ENCODE measurements around the gene BOK. TPM values are rescaled to one million over a fixed set of nuclear protein-coding genes. Genes with fewer than 3 reads are reported as not detected.

BOK gene
- total and polyA plus RNA-seq, 2 of the 4 experiments (the other 2 are of a cell fraction), result 13.3 to 34.4 TPM

- Histone ChIP-seq H2AK9ac (replicated peaks; ENCODE audit: low read depth, low read length, poor library complexity) (peak overlapping the region; percentile 1), H3K36me3 (ENCODE audit: control insufficient read depth, insufficient read depth, low read length) (peaks cover 10% of the 10 kb centered on the region), H3K9me3 (ENCODE audit: control insufficient read depth, insufficient read depth, low read length) (no peaks in the 10 kb centered on the region), H3K56ac (ENCODE audit: extremely low read depth, insufficient read depth, low read length) (no peak overlapping the region), H2BK5ac (ENCODE audit: low read depth, low read length, poor library complexity, severe bottlenecking) (no peak overlapping the region), H2BK120ac (ENCODE audit: low read depth, low read length) (no peak overlapping the region), H3K27me3 (ENCODE audit: control insufficient read depth, insufficient read depth, low read length) (no peaks in the 10 kb centered on the region), H4K20me1 (ENCODE audit: insufficient read depth, low read length) (peaks cover 46% of the 10 kb centered on the region), H3K23ac (ENCODE audit: low read depth, low read length) (no peak overlapping the region), H2BK15ac (ENCODE audit: low read depth, low read length) (no peak overlapping the region), H3K9me1 (ENCODE audit: insufficient read depth, low read length) (peaks cover 11% of the 10 kb centered on the region), H3K4me3 (ENCODE audit: insufficient read depth, low read depth, low read length) (no peak overlapping the region), H3K18ac (ENCODE audit: low read depth, low read length) (no peak overlapping the region), H2BK20ac (ENCODE audit: low read depth, low read length) (no peak overlapping the region), H2AFZ (replicated peaks; ENCODE audit: low read length, poor library complexity) (no peak overlapping the region), H3K27ac (ENCODE audit: insufficient read depth, low read length) (no peak overlapping the region), H3K9ac (ENCODE audit: low read depth, low read length) (no peak overlapping the region), H3K79me1 (ENCODE audit: low read depth in 1 of 2, low read length in 2 of 2) (peaks cover 37 to 79% of the 10 kb centered on the region in 2 experiments), H2AK5ac (ENCODE audit: low read depth, low read length) (no peak overlapping the region), H4K91ac (ENCODE audit: insufficient read depth, low read depth, low read length) (no peak overlapping the region), H3K4me2 (ENCODE audit: low read depth, low read length) (no peak overlapping the region), H3K4me1 (ENCODE audit: control insufficient read depth, insufficient read depth, low read length) (peaks cover 4% of the 10 kb centered on the region), H4K5ac (ENCODE audit: low read depth, low read length) (no peak overlapping the region), H3K4ac (ENCODE audit: low read depth, low read length) (no peak overlapping the region), H4K8ac (ENCODE audit: low read depth in 2 of 2, low read length in 2 of 2) (no peak overlapping the region), H3K14ac (replicated peaks; ENCODE audit: low read depth, low read length) (no peak overlapping the region)
- dilution Hi-C loops (cut with HindIII; ENCODE audit: low sequenced_read_pairs, unreplicated experiment) (no loop called here), in situ Hi-C loops (cut with MboI; ENCODE audit: low sequenced_read_pairs) (no loop called here), intact Hi-C loops (cut with micrococcal nuclease) (no loop called here)
- BruUV-seq (replicated peaks), result no TSS peak
- no peak for ATAC-seq (ENCODE audit: low read depth)
- CTCF ChIA-PET, result no interaction called here
- POLR2A ChIA-PET (ENCODE audit: unreplicated experiment), result no interaction called here
- no peak for DNase-seq
- 80% methylated on average over 6 of the region's 15 CpGs; no CpG with 5 or more reads in 1 of the 2 experiments for WGBS, 2 experiments (ENCODE audit: extremely low coverage in 2 of 2, insufficient read length in 1 of 2)
- no peak for TF ChIP-seq POLR2A (IDR thresholded peaks at IDR 0.05; ENCODE audit: low read depth, low read length)
- TF ChIP-seq RFX5 (IDR thresholded peaks at IDR 0.05; ENCODE audit: low read depth, low read length), result no peak
- no peak for TF ChIP-seq MAFK (IDR thresholded peaks at IDR 0.05; ENCODE audit: low read depth, low read length)
- TF ChIP-seq CHD1 (IDR thresholded peaks at IDR 0.05; ENCODE audit: low read depth, low read length), result no peak
- TF ChIP-seq RAD21 (IDR thresholded peaks at IDR 0.05; ENCODE audit: low read length), result no peak
- no peak for TF ChIP-seq FOS (IDR thresholded peaks at IDR 0.05; ENCODE audit: low read depth, low read length)
- no peak for TF ChIP-seq RCOR1 (IDR thresholded peaks at IDR 0.05; ENCODE audit: insufficient replicate concordance, low read length)
These were observed 59.0 kb downstream of the BOK start for GRCh38 chr2:241617431-241618154.
